ENCODE data around the gene SPATA16. TPM values are rescaled to one million over a fixed set of nuclear protein-coding genes. Genes with fewer than 3 reads are reported as not detected.

SPATA16 gene
- total RNA-seq, 1 experiment from 2014 or later = not detected

DNA sequence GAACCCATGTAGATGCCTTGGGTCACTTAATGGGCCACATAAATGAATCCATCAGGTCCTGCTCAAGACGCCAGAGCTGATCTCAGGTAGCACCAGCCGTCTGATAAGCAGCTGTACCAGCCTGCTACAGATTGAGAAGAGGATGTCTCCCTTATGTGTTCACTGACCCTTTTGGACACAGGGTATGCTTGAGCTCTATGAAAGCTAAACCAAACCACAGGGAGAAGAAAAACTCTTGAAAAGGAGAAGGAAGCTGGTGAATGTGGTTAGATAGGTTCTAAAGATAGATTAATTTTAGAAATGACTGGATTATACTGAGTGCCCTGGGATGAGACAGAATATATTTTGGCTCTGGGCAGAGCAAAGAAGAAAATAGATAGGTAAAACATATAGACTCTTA is 187.5 kb downstream of the SPATA16 start:
- no peak for DNase-seq (ENCODE audit: low read depth)

DNA sequence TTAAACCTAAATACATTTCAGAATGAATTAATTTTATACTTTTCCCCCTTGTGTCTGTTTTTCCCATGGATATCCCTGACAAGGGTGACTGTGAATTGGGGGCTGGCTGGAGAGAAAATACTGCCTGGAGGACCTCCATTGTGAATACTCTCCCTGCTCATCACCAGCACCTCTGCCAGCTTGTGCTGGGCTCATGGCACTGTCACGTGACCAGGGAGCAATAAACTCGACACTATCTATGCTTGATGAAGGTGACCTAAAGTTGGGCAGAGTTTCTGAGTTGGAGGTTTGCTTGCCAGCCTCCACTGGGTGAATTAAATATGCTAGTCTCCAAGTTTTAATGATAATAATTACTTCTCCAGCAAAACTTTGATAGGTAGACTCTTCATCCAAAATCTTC is 189.5 kb downstream of the SPATA16 start:
- DNase-seq (ENCODE audit: low read depth) = no peak

DNA sequence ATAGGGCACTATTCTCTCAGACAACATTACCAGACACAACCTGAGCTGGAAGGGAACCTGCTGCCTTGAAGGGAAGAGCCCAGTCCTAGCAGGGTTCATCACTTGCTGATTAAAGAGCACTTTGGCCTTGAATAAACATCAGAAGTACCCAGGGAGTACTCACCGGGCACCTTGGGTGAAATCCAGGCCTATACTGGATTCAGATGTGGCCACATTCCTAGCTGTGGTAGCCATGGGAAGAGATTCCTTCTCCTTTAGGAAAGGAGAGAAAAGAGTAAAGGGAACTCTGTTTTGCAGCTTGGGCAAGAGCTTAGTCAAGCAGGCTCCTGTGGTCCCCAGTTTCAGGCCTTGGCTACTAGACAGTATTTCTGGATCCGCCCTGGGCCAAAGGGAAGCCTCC is 195.0 kb downstream of the SPATA16 start:
- DNase-seq (ENCODE audit: low read depth) = no peak

DNA sequence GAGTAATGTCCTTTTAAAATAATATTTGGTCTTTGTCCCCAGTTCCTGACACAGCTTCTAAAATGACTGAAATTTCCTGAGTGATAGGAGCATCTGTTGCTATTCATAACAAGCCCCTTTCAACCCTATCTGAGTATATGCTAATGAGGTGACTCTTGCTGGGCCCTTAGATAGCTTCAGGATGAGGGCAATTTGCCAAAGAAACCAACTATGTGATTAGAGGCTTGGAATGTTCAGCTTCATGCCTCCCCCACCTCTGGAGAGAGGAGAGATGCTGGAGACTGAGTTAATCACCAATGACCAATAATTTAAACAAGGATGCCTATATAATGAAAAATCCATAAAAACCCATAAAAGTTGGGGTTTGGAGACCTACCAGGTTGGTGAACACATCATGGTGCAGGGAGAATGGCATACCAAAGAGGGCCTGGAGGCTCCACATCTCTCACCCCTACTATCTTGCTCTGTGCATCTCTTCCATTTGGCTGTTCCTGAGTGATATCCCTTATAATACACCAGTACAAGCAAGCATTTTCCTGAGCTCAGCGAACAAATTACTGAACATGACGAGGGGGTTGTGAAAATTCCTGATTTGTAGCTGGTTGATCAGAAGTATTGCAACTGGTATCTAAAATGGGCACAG is 201.3 kb downstream of the SPATA16 start:
- peak; percentile 14 for DNase-seq (ENCODE audit: low read depth)

DNA sequence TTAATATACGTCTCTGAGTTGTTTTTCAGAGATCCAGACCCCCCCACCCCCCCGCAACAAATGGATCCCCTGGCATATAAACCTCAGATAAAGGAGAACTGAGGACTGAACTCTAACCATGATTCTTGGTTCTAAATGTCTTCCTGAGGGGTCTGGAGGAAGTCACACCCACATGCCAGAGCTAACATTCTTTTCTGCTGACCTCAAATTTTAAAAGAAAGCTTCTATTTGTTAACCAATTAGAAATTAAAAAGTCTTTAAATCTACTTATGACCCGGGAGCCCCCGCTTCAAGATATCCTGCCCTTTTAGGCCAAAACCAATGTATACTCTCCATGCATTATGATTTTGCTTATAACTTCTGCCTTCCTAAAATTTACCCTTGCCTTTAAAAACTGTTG is 202.2 kb downstream of the SPATA16 start:
- DNase-seq (ENCODE audit: low read depth) = no peak

- no peak for DNase-seq (ENCODE audit: low read depth)
Observed at GRCh38 chr3:172931746-172932285, 209.2 kb downstream of the SPATA16 start.

GRCh38 chr3:172929451-172929850 is 211.6 kb downstream of the SPATA16 start:
- peak; percentile 23 for DNase-seq (ENCODE audit: low read depth)

- DNase-seq (ENCODE audit: low read depth) = no peak
Observed at GRCh38 chr3:172924546-172924945, 216.5 kb downstream of the SPATA16 start.

DNA sequence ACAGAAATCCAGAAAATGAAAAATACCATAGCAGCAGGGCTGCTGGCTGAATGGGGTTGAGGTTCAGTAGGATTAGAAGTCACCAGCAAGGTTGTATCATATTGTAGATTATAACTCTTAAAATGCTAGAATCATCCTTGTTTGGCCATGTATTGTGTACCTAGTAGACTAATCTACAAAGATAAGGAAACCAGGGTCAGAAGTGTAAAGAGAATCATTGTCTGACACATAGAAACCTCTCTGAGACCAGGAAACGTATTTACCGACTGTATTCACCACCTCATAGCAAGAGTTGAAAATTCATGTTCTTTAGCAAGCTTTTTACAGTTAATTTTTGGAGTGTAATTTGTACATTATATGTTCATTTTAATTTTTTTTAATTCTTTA is 221.7 kb downstream of the SPATA16 start:
- DNase-seq (ENCODE audit: low read depth) = no peak

DNA sequence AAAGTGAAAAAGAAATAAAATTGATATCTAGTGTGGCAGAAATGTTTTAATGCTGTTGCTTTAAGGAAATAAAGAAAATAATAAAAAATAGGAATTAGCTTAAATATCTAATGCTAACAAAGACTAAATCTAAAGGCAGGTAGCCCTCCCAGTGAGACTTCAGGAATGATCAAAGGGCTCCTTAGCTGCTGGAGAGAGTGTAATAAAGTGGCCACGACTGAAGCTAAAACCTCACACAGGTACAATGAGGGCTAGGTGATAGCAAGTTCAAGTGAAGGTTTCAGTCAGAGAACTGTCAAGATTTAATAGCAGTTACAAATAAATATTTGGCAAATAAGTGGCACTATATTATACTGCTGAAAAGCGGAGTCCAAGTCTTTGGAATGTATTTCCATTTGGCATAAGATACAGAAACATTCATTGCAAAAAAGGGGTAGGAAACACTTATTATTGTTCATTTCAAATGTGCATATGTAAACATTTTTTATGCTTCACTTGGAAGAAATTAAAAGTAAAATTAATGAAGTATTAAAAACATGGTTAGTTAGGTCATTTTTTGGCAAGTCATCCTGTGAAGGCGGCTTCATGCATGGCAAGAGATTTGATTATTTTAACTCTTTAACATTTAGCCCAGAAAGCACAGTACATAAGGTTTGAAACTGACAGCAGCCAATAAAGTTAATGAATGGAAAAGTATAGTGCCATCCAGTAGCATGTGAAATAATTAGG is 222.3 kb downstream of the SPATA16 start:
- no peak for DNase-seq (ENCODE audit: low read depth)

GRCh38 chr3:172918165-172918564 is 222.9 kb downstream of the SPATA16 start:
- DNase-seq (ENCODE audit: low read depth) = peak; percentile 83

DNA sequence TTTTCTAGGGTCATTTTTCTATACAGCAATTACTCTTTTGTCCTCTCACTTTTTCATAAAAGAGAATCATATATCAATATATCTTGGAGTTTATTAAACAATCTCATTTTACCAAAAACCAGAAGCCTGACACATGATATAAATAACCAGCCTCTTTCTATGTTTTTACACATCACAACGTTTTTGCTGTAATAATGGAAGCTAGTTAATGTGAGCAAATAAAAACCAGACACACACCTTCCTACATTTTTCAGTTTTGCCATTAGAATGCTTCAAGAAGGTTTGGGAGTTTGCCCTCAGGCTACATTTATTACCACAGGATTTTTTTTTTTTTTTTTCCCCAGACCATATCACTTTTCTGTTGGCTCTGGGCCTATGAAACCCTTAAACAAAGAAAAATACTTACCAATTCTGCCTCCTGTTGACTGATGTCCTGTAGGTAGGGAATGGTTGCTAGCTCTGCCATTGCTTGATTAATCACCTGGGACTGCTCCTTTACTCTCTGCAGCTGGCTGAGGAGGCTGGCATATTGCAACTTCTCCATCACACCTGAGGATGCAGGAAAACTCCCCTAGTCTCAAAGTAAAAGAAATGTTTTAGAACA is 225.0 kb downstream of the SPATA16 start:
- no peak for DNase-seq (ENCODE audit: low read depth)

- DNase-seq (ENCODE audit: low read depth) = no peak
Observed at GRCh38 chr3:172914854-172915253, 226.2 kb downstream of the SPATA16 start.

DNA sequence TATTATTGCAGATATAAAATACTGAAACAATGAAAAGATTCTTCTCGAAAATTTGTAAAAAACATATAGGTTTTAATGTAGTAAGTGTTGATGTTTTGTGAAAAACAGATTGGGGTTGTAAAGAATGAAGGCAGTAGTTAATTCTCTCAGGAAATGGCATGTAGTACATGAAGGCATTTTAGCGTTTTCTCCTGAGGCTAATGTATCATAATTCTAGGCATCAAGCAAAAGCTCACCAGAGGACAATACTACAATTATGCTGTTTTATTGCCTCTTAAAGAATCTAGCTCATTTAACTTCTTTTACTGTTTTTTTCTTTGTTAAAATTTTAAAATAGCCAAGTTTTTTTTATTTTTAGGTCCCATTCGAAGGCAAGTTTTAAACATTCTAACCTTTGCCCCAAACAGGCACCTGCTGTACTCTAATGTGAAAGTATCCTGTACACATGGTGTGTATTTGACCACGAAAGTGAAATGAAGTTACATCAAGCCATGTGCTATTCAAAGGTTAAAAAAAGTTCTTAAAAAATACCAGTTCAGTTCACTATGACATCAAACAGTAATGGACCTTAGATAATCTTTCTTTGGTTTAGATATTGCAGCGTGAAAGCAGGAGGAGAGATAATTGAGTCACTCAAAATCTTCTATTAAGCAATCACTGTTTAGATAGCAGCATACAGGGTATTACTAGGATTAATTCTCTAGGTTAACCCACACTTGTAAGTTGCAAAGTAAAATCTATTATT is 227.0 kb downstream of the SPATA16 start:
- no peak for DNase-seq (ENCODE audit: low read depth)

DNA sequence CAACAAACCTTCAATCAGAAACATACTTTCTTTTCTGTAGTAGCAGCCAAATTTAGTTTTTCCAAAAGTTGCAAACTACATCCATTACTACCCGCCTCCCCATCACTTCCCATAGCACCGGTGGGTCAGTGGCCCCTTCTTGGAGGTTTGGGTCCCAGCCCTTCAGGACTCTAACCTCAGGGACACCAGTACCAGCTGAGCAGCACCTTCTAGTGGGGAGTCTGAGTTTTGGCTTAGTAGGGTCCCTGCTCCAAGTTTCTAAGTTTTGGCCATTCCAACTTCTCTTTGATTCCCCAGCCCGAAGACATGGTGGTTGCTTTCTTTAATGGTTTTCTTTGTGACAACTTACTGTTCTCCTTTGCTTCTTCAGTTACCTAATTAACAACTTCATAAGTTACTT is 229.9 kb downstream of the SPATA16 start:
- no peak for DNase-seq (ENCODE audit: low read depth)

GRCh38 chr3:172908771-172909270 is 232.2 kb downstream of the SPATA16 start:
- DNase-seq (ENCODE audit: low read depth) = no peak

- peak; percentile 27 for DNase-seq (ENCODE audit: low read depth)
Observed at GRCh38 chr3:172905451-172905850, 235.6 kb downstream of the SPATA16 start.

DNA sequence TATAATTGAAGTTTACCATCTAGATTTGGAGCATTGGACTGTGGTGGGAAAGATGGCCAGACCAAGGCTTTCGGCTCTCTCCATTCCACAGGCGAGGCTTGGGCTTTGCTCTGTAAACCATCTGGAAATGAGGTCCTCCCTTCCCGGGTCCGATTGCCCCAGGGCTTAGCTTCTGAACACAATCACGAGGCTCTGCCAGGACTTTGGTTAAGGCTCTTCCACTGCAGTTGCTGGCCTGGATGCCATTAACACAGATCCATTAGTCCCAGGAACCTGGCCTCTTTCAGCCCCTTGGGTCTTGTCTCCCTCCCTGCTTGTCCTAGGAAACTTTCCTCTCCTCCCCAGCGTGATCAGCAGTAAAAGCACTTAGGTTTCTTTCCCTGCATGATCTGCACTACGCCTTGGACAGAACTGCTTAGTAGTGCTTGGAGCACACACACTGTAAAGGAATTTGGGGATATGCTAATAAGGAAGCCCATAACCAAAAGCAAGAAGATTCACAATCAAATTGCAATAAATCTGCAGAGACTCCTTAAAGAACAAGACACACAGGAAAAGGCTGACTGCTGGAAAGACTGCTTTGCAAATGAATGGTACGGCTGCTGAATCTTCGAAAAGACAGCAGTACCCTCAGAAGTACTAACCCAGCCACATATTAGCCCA is 236.2 kb downstream of the SPATA16 start:
- peak; percentile 26 for DNase-seq (ENCODE audit: low read depth)

DNA sequence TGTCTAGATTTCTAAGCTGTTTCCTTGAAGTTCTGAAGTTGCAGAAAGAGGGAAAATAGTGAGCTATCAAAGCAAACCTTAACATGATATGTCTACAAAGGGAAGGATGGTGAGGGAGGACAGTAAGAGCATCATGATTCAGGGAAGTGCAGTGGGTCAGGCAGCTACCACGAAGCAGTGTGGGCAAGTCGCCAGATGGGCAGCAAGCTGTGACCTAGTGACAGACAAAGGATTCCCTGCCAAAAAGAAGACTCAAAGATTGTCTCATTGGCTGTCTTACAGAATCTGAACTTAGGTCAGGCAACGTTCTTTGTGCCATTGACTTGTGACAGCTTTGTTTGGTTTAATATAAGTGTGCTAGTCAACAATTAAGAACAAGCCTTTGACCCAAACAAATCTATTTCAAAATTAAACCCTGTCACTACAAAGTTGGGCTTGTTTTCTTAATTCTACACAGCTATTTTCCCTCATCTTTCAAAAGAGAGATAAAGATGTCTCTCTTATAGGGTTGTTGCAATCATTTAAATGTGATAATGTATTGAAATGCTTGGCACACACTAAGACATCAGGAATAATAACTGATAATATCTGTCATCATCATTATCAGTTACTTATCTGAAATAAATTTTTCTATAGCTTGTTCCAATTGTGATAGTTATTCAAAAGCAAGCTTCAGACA is 237.3 kb downstream of the SPATA16 start:
- no peak for DNase-seq (ENCODE audit: low read depth)

DNA sequence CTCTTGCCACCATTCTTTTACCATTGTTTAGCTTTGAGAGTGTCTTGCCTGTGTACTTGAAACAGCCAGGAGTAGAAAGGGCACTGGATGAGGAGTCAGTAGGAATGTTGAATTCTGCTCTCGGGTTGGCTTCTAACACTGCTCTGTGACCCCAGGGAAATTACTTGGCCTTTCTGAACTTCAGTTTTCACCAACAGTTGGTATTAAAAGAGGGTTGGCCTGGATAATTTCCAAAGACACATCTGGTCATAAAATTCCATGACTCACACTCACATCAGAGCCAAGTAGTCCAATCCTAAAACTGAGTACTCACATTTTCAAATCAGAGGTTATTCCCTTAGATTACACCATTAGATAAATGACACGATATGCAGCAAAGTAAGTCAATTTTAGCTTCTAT is 248.9 kb downstream of the SPATA16 start:
- DNase-seq (ENCODE audit: low read depth) = peak; percentile 77

GRCh38 chr3:172885704-172886103 is 255.3 kb downstream of the SPATA16 start:
- DNase-seq (ENCODE audit: low read depth) = no peak
